T-helper 17 cell (primary cell): ENCODE measurements around the gene GAB2. TPM values are rescaled to one million over a fixed set of nuclear protein-coding genes. Genes with fewer than 3 reads are reported as not detected.
A peak's percentile ranks its signal among the peaks of the same experiment; 100 is the strongest.
"Not testable (repeated sequence)": the region's sequence is repeated elsewhere in the genome, so short reads cannot be mapped to it uniquely, and the experiment has no call there.

ENCODE experiments used
- ATAC-seq: fragments of 150-1000 bp; cut with Tn5 transposase; 2 replicates; pipeline ENCODE4 v1.10.0; 2021; ENCODE audit warnings: mild to moderate bottlenecking, moderate library complexity
- DNase-seq, 3 donors: peaks; one replicate each; pipeline versions ENCODE4 v3.0.0 to v3.0.0-alpha.2; 2020 to 2021
- H3K9me3 ChIP-seq: one replicate; pipeline ENCODE4 v1.7.0; 2013; ENCODE audit warnings: low read length, mild to moderate bottlenecking; ENCODE audit not compliant: control insufficient read depth, poor library complexity, severe bottlenecking
- H3K27ac Mint-ChIP-seq: one replicate; pipeline ENCODE4 v1.8.0; 2022; ENCODE audit warnings: mild to moderate bottlenecking, moderate library complexity, mixed read lengths
- H3K27me3 Mint-ChIP-seq: one replicate; pipeline ENCODE4 v1.8.0; 2022; ENCODE audit warnings: mixed read lengths
- H3K36me3 Mint-ChIP-seq: one replicate; pipeline ENCODE4 v1.8.0; 2022; ENCODE audit warnings: low read depth, mixed read lengths
- H3K4me1 Mint-ChIP-seq: one replicate; pipeline ENCODE4 v1.8.0; 2022; ENCODE audit warnings: mild to moderate bottlenecking, mixed read lengths
- H3K4me3 Mint-ChIP-seq: one replicate; pipeline ENCODE4 v1.8.0; 2022; ENCODE audit warnings: mild to moderate bottlenecking, moderate library complexity, mixed read lengths
- total RNA-seq, 4 donors: library from RNA in 2 of 4; stranded (reverse) in 2 of 4; gene quantifications; one replicate each; pipeline ENCODE4 v1.2.3 and lab custom pipeline; 2022 to 2026

Gene GAB2
- total RNA-seq, 2 donors from 2014 or later: 10.3 to 14.4 TPM

GRCh38 chr11:78293536-78293935 lies 124.1 kb downstream of the GAB2 start:
- H3K27ac Mint-ChIP-seq: peak overlapping the region; percentile 49
- DNase-seq: no peak

GRCh38 chr11:78292109-78292803 lies 125.4 kb downstream of the GAB2 start:
- peak overlapping the region; percentile 2 for H3K4me3 Mint-ChIP-seq

More at GRCh38 chr11:78293536-78293935, 124.1 kb downstream of the GAB2 start:
- ATAC-seq: no peak
- no peaks in the 10 kb centered on the region for H3K9me3 ChIP-seq
- peaks cover 16% of the 10 kb centered on the region for H3K4me1 Mint-ChIP-seq
- H3K4me3 Mint-ChIP-seq: no peak overlapping the region
- no peaks in the 10 kb centered on the region for H3K27me3 Mint-ChIP-seq
- H3K36me3 Mint-ChIP-seq: no peaks in the 10 kb centered on the region

GRCh38 chr11:78291503-78292108 lies 126.0 kb downstream of the GAB2 start:
- H3K4me1 Mint-ChIP-seq: peaks cover 16% of the 10 kb centered on the region
- no peaks in the 10 kb centered on the region for H3K9me3 ChIP-seq
- DNase-seq (no peak), ATAC-seq (peak; percentile 41)
- no peaks in the 10 kb centered on the region for H3K27me3 Mint-ChIP-seq
- no peak overlapping the region for H3K4me3 Mint-ChIP-seq
- H3K36me3 Mint-ChIP-seq: no peaks in the 10 kb centered on the region
- H3K27ac Mint-ChIP-seq: peak overlapping the region; percentile 49

More at GRCh38 chr11:78292109-78292803, 125.4 kb downstream of the GAB2 start:
- H3K36me3 Mint-ChIP-seq: no peaks in the 10 kb centered on the region
- peaks cover 16% of the 10 kb centered on the region for H3K4me1 Mint-ChIP-seq
- no peak for DNase-seq
- H3K27me3 Mint-ChIP-seq: no peaks in the 10 kb centered on the region
- H3K9me3 ChIP-seq: no peaks in the 10 kb centered on the region
- peak; percentile 54 for ATAC-seq
- peak overlapping the region; percentile 49 for H3K27ac Mint-ChIP-seq

GRCh38 chr11:78290293-78291176 lies 127.1 kb downstream of the GAB2 start:
- Mint-ChIP-seq H3K4me3 (no peak overlapping the region), H3K27me3 (no peaks in the 10 kb centered on the region), H3K27ac (peak overlapping the region; percentile 1), H3K36me3 (peaks cover 2% of the 10 kb centered on the region), H3K4me1 (peaks cover 18% of the 10 kb centered on the region)
- DNase-seq (no peak), ATAC-seq (peak; percentile 58)
- H3K9me3 ChIP-seq: no peaks in the 10 kb centered on the region

GRCh38 chr11:78289552-78290292 lies 127.9 kb downstream of the GAB2 start:
- no peaks in the 10 kb centered on the region for H3K9me3 ChIP-seq
- no peak for DNase-seq
- H3K27ac Mint-ChIP-seq: no peak overlapping the region
- peaks cover 18% of the 10 kb centered on the region for H3K4me1 Mint-ChIP-seq
- ATAC-seq: no peak
- H3K36me3 Mint-ChIP-seq: peaks cover 2% of the 10 kb centered on the region
- H3K27me3 Mint-ChIP-seq: no peaks in the 10 kb centered on the region
- H3K4me3 Mint-ChIP-seq: no peak overlapping the region

- DNase-seq (no peak), ATAC-seq (no peak)
- no peaks in the 10 kb centered on the region for H3K27me3 Mint-ChIP-seq
- peaks cover 2% of the 10 kb centered on the region for H3K36me3 Mint-ChIP-seq
- no peaks in the 10 kb centered on the region for H3K9me3 ChIP-seq
- peaks cover 4% of the 10 kb centered on the region for H3K4me1 Mint-ChIP-seq
- no peak overlapping the region for H3K4me3 Mint-ChIP-seq
- H3K27ac Mint-ChIP-seq: no peak overlapping the region
These were observed 133.4 kb downstream of the GAB2 start for GRCh38 chr11:78284260-78284659.

GRCh38 chr11:78282821-78283220 lies 134.8 kb downstream of the GAB2 start:
- H3K9me3 ChIP-seq: no peaks in the 10 kb centered on the region

GRCh38 chr11:78281511-78281910 lies 136.1 kb downstream of the GAB2 start:
- no peak for ATAC-seq
- Mint-ChIP-seq H3K36me3 (peaks cover 2% of the 10 kb centered on the region), H3K4me3 (no peak overlapping the region), H3K27me3 (no peaks in the 10 kb centered on the region), H3K27ac (no peak overlapping the region), H3K4me1 (peaks cover 4% of the 10 kb centered on the region)
- H3K9me3 ChIP-seq: no peaks in the 10 kb centered on the region
- no peak for DNase-seq

More at GRCh38 chr11:78282821-78283220, 134.8 kb downstream of the GAB2 start:
- ATAC-seq (no peak), DNase-seq (no peak)
- Mint-ChIP-seq H3K27me3 (no peaks in the 10 kb centered on the region), H3K4me3 (no peak overlapping the region), H3K36me3 (peaks cover 2% of the 10 kb centered on the region), H3K27ac (no peak overlapping the region), H3K4me1 (peaks cover 4% of the 10 kb centered on the region)

GRCh38 chr11:78277314-78277994 lies 140.2 kb downstream of the GAB2 start:
- Mint-ChIP-seq H3K27ac (peak overlapping the region; percentile 32), H3K36me3 (peaks cover 2% of the 10 kb centered on the region), H3K4me1 (peaks cover 2% of the 10 kb centered on the region), H3K27me3 (no peaks in the 10 kb centered on the region), H3K4me3 (no peak overlapping the region)
- ATAC-seq (no peak), DNase-seq (no peak)
- H3K9me3 ChIP-seq: no peaks in the 10 kb centered on the region

- DNase-seq: no peak
- peaks cover under 1% of the 10 kb centered on the region for H3K9me3 ChIP-seq
- Mint-ChIP-seq H3K36me3 (peaks cover 2% of the 10 kb centered on the region), H3K4me3 (no peak overlapping the region), H3K4me1 (no peaks in the 10 kb centered on the region), H3K27ac (no peak overlapping the region), H3K27me3 (no peaks in the 10 kb centered on the region)
- ATAC-seq: no peak
These were observed 141.3 kb downstream of the GAB2 start for GRCh38 chr11:78276311-78276710.

GRCh38 chr11:78274739-78275138 lies 142.9 kb downstream of the GAB2 start:
- Mint-ChIP-seq H3K27ac (no peak overlapping the region), H3K27me3 (no peaks in the 10 kb centered on the region), H3K4me3 (no peak overlapping the region), H3K4me1 (no peaks in the 10 kb centered on the region), H3K36me3 (peaks cover 2% of the 10 kb centered on the region)
- no peak for ATAC-seq
- no peak for DNase-seq
- peaks cover 3% of the 10 kb centered on the region for H3K9me3 ChIP-seq

- not testable (repeated sequence) for H3K4me1 Mint-ChIP-seq, DNase-seq, H3K9me3 ChIP-seq, ATAC-seq, H3K36me3 Mint-ChIP-seq, H3K27me3 Mint-ChIP-seq, H3K27ac Mint-ChIP-seq, H3K4me3 Mint-ChIP-seq
These were observed 144.9 kb downstream of the GAB2 start for GRCh38 chr11:78272625-78273269.
